22Rv1 (cell line): ENCODE results near the gene MYO1D.

Source experiments
- H3K27ac ChIP-seq: fragments of 450-650 bp; 2 replicates; pipeline ENCODE4 v1.5.1; 2017
- ZFX ChIP-seq: fragments of 450-650 bp; IDR thresholded peaks from 2 replicates; pipeline ENCODE4 v1.6.1; 2017; ENCODE audit warnings: antibody characterized with exemption, borderline replicate concordance
- TF ChIP-seq, protein P1 (sequence below): fragments of 450-650 bp; IDR thresholded peaks from 2 replicates; pipeline ENCODE4 v1.5.1; 2017; ENCODE audit warnings: mild to moderate bottlenecking

MYO1D gene

GRCh38 chr17:32467949-32468348 lies 409.0 kb downstream of the MYO1D start:
- H3K27ac ChIP-seq, result no peak overlapping the region

DNA sequence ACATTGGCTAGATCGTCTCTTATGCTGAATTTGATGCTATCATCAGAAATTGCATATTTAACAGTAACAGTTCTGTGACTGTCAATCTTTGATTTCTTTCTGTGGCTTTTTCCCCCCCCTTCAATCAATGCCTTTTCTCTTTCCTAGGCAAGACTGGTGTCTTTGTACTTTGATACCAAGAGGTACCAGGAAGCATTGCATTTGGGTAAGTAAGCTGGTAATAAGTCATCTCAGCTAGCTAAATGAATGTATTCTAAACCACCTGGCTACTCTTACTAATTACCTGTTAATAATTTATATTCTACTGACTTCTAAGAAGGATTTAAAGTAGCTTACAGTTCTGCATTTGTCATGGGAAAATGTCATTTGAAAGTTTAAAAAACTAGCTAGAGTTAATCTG lies 412.6 kb downstream of the MYO1D start:
- no peak for TF ChIP-seq ZFX
- TF ChIP-seq, protein P1, sequence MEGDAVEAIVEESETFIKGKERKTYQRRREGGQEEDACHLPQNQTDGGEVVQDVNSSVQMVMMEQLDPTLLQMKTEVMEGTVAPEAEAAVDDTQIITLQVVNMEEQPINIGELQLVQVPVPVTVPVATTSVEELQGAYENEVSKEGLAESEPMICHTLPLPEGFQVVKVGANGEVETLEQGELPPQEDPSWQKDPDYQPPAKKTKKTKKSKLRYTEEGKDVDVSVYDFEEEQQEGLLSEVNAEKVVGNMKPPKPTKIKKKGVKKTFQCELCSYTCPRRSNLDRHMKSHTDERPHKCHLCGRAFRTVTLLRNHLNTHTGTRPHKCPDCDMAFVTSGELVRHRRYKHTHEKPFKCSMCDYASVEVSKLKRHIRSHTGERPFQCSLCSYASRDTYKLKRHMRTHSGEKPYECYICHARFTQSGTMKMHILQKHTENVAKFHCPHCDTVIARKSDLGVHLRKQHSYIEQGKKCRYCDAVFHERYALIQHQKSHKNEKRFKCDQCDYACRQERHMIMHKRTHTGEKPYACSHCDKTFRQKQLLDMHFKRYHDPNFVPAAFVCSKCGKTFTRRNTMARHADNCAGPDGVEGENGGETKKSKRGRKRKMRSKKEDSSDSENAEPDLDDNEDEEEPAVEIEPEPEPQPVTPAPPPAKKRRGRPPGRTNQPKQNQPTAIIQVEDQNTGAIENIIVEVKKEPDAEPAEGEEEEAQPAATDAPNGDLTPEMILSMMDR, result no peak
- H3K27ac ChIP-seq, result no peak overlapping the region

More at GRCh38 chr17:32467949-32468348, 409.0 kb downstream of the MYO1D start:
- TF ChIP-seq ZFX, result no peak
- TF ChIP-seq, protein P1, result no peak

GRCh38 chr17:32463304-32463703 lies 413.6 kb downstream of the MYO1D start:
- H3K27ac ChIP-seq, result no peak overlapping the region
- TF ChIP-seq, protein P1, result no peak
- TF ChIP-seq ZFX, result no peak

DNA sequence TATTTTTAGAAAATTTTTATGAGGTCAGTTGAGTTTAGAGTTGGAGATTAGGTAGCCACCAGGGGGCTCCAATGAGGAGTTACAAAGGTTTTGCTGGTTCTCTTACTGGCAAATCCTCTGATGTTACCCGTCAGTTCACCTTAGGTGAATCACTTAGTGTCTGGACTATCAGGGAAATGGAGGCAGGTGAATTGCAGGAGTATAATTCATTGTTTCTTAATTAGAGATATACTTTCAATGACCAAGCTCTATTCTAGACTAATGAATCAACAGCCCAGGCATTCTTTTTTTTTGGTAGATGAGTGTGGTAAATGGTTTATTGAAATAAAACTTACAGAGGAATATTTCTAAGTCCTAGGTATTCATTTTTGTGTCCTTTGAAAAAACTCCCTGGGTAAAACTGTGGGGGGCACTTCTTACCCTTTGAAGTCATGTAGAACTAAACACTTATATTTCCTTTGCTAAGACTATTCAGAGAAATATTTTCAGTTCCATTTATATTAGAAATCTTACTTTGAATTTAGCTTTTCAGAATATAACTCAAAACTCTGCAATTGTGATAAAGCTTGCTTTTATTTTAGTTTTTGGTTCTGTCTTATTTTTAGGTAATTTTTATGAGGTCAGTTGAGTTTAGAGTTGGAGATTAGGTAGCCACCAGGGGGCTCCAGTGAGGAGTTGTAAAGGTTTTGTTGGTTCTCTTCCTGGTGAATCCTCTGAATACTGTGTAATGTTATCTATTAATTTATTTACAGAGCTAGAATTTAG lies 414.9 kb downstream of the MYO1D start:
- TF ChIP-seq, protein P1, result peak; percentile 83
- TF ChIP-seq ZFX, result no peak
- 0 out of 2 replicates have a peak overlapping the region, but pooled peaks have one; percentile 14 for H3K27ac ChIP-seq

GRCh38 chr17:32461498-32461852 lies 415.4 kb downstream of the MYO1D start:
- TF ChIP-seq, protein P1, result no peak
- no peak for TF ChIP-seq ZFX
- H3K27ac ChIP-seq, result 0 out of 2 replicates have a peak overlapping the region, but pooled peaks have one; percentile 14

GRCh38 chr17:32460054-32460453 lies 416.9 kb downstream of the MYO1D start:
- no peak overlapping the region for H3K27ac ChIP-seq
- TF ChIP-seq ZFX, result no peak
- TF ChIP-seq, protein P1, result no peak

DNA sequence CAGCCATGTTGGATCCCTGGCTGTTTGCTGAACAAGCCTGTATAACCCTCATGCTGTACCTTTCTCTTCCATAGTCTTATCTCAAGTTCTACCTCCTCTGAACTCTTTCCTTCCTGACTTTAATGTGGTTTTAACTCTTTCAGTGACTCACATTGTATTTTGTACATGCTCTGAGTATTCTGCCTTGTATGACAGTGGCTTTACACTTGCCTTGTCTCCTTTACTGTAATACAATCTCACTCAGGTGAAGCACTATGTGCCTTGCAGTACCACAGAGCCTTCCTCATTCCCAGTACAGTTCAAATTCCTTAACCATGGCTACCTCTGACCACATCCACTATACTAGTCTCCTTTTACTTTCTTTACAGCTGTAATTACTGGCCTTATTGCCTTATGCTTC lies 418.6 kb downstream of the MYO1D start:
- TF ChIP-seq ZFX, result no peak
- TF ChIP-seq, protein P1, result no peak
- no peak overlapping the region for H3K27ac ChIP-seq
